ENCODE results near the gene HBS1L.

The HBS1L gene

DNA sequence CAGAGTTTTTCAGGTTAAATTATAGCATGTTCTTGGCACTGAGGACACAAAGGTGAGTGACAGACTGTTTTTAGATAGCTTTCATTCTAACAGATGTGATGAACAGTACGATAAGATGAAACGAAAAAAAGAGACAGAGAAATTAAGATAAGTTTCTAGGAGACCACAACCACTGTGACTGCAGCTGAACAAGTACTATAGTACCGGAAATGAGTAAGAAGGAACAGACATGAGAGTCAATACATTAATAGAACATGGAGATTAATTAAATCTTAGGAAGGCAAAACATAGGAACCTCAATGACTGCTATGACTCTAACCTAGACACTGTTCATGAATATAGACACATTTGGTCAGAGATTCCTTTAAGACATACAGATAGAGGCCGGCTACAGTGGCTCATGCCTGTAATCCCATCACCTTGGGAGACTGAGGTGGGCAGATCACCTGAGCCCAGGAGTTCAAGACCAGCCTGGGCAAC lies 40.2 kb downstream of the HBS1L start:
- POLR2A ChIA-PET, result no interaction called here
- CTCF ChIA-PET, result no interaction called here
- peak; percentile 45 for DNase-seq (ENCODE audit: extremely low spot score)
- TF ChIP-seq, protein P1, sequence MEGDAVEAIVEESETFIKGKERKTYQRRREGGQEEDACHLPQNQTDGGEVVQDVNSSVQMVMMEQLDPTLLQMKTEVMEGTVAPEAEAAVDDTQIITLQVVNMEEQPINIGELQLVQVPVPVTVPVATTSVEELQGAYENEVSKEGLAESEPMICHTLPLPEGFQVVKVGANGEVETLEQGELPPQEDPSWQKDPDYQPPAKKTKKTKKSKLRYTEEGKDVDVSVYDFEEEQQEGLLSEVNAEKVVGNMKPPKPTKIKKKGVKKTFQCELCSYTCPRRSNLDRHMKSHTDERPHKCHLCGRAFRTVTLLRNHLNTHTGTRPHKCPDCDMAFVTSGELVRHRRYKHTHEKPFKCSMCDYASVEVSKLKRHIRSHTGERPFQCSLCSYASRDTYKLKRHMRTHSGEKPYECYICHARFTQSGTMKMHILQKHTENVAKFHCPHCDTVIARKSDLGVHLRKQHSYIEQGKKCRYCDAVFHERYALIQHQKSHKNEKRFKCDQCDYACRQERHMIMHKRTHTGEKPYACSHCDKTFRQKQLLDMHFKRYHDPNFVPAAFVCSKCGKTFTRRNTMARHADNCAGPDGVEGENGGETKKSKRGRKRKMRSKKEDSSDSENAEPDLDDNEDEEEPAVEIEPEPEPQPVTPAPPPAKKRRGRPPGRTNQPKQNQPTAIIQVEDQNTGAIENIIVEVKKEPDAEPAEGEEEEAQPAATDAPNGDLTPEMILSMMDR (IDR thresholded peaks at IDR 0.05; ENCODE audit: control extremely low read depth, extremely low read depth, low read depth, missing control alignments), result no peak

DNA sequence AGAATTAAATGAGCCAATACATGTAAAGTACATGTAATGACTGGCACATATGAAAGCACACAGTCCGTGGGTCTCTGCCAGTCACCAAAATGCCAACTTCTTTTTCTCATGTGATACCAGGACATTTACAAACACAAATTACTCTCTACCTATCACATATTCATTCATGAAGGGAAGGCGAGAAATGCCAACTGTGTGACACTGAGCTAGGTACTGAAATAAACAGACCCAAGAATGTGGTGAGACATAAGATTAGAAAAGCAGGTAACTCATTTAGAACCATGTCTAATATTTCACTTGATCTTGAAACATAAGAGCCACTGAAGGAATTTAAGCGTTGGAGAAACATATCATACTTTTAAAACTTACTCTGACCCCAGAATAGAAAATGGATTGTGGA lies 41.4 kb downstream of the HBS1L start:
- TF ChIP-seq, protein P1 (IDR thresholded peaks at IDR 0.05; ENCODE audit: control extremely low read depth, extremely low read depth, low read depth, missing control alignments), result no peak
- CTCF ChIA-PET, result no interaction called here
- POLR2A ChIA-PET, result no interaction called here
- DNase-seq (ENCODE audit: extremely low spot score), result no peak

DNA sequence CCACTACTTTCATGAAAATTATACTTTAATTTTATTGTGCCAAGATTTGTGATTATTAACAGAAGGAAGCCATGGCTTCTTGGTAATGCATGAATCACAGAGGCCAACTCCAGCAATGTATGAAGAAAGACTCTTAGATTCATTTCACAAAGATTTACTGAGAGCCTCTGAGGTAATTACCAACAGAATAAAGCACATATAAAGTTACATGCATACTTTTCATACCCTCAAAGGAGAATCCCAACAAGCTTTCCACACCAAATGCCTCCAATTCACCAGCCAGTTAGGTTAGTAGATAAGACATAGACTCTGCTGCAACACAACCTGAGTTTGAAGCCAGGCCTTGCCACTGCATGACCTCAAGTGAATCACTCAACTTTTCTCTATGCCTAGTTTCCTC lies 41.9 kb downstream of the HBS1L start:
- DNase-seq (ENCODE audit: extremely low spot score), result no peak
- CTCF ChIA-PET, result interaction anchor here (0.9 kb wide), 1 partner anchor 10 kb away, joined by 3 read pairs; no protein-coding TSS in a partner anchor
- TF ChIP-seq, protein P1 (IDR thresholded peaks at IDR 0.05; ENCODE audit: control extremely low read depth, extremely low read depth, low read depth, missing control alignments), result no peak
- POLR2A ChIA-PET, result no interaction called here

DNA sequence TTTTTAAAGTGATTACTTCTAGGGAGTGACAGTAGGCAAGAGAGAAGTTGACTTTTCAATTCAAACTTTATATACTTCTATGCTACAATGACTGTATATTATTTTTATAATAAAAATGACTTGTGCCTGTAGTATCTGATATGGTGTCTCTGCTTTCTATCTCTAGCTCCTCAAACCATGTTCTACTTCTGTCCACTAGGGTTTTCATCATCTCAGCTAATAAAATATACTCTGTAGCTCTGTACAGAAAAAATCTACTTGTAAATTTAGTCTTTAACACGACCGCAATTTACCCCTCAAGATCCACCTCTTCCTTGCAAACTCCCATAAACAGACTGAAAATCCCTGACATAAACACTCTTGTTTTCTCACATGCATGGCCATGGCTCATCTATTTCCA lies 42.3 kb downstream of the HBS1L start:
- TF ChIP-seq, protein P1 (IDR thresholded peaks at IDR 0.05; ENCODE audit: control extremely low read depth, extremely low read depth, low read depth, missing control alignments), result no peak
- ChIA-PET POLR2A (no interaction called here), CTCF (interaction anchor here (0.9 kb wide), 1 partner anchor 10 kb away, joined by 3 read pairs; no protein-coding TSS in a partner anchor)
- DNase-seq (ENCODE audit: extremely low spot score), result no peak

DNA sequence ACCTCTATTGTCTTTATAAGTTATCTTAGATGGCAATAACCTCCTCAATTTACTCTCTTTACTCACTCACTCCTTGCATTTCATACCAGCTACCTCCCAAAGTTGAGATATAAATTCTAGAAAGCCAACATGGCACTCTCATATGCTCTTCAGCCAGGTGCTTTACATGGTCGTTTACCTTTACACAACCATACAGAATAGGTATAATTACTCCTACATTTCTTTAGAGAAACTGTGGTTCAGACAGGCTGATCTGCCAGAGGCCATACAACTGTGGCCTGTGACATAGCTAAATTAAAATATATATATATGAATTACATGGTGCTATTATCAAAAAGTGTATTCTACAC lies 45.7 kb downstream of the HBS1L start:
- ChIA-PET CTCF (interaction anchor here (1.5 to 1.6 kb wide), 3 partner anchors 9 to 114 kb away, joined by 3 to 4 read pairs (median 4); no protein-coding TSS in a partner anchor), POLR2A (no interaction called here)
- no peak for DNase-seq (ENCODE audit: extremely low spot score)
- TF ChIP-seq, protein P1 (IDR thresholded peaks at IDR 0.05; ENCODE audit: control extremely low read depth, extremely low read depth, low read depth, missing control alignments), result no peak

DNA sequence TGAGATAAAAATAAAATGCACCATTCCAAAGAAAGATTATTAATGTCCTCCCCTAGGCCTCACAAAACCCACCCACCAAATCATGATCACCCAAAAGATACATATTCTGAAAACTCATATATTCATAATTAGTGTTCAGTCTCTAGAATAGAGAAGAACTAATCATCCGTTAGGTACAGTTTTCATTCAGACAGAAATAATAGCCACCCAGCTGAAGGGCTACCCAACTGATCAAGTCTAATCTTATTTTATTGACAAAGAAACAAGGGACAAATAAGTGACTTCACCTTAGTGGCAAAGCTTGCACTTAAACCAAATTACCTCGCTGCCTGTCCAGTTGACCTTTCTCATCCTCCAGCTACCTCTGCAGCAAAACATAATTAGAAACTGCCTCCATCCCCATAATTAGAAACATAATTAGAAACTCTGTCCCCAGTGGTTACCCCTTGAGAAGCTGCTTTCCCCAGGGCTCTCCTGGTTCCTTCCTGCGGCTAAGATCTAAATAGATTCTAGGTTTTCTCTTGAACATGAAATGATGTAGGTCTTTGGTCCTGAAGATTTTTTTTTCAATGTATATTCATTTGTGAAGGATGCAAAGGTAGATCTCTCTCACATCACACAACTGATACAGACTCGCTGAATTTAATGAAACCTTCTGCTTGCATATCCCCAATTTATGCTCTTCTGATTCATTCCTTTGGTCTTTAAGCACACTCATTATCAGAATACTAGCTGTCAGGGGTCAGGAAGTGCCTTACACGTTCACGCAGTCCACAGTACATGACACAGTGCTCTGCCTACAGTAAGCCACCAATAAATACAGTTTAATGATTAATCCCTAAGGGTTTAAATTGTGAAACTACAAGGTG lies 46.3 kb downstream of the HBS1L start:
- DNase-seq (ENCODE audit: extremely low spot score), result peak; percentile 35
- TF ChIP-seq, protein P1 (IDR thresholded peaks at IDR 0.05; ENCODE audit: control extremely low read depth, extremely low read depth, low read depth, missing control alignments), result no peak
- ChIA-PET POLR2A (no interaction called here), CTCF (interaction anchor here (1.2 to 1.6 kb wide), 5 partner anchors 8 to 114 kb away, joined by 3 to 4 read pairs (median 4); partner anchors contain the start of gene HBS1L)

Measured in GM10248 (cell line).